HG02763 (cell line): ENCODE results near the gene PARP1.
"Not testable (repeated sequence)": the region's sequence is repeated elsewhere in the genome, so short reads cannot be mapped to it uniquely, and the experiment has no call there.

ENCODE experiments used
- ATAC-seq: cut with Tn5 transposase; IDR thresholded peaks from one replicate; pipeline ENCODE4 v1.9.1; 2021; ENCODE audit warnings: mild to moderate bottlenecking, moderate library complexity; ENCODE audit not compliant: unreplicated experiment

PARP1 gene

GRCh38 chr1:226357416-226357815 lies 50.5 kb downstream of the PARP1 start:
- no peak for ATAC-seq

GRCh38 chr1:226355669-226356551 lies 52.0 kb downstream of the PARP1 start:
- ATAC-seq = peak; percentile 49

GRCh38 chr1:226355016-226355415 lies 52.9 kb downstream of the PARP1 start:
- no peak for ATAC-seq

GRCh38 chr1:226353698-226354525 lies 54.0 kb downstream of the PARP1 start:
- no peak for ATAC-seq

- ATAC-seq = no peak
Observed at GRCh38 chr1:226351709-226352108, 56.2 kb downstream of the PARP1 start.

- ATAC-seq = no peak
Observed at GRCh38 chr1:226350519-226350865, 57.4 kb downstream of the PARP1 start.

- no peak for ATAC-seq
Observed at GRCh38 chr1:226349801-226350518, 57.9 kb downstream of the PARP1 start.

GRCh38 chr1:226349081-226349480 lies 58.8 kb downstream of the PARP1 start:
- ATAC-seq = no peak

- ATAC-seq = no peak
Observed at GRCh38 chr1:226344441-226345259, 63.2 kb downstream of the PARP1 start.

GRCh38 chr1:226342656-226343055 lies 65.2 kb downstream of the PARP1 start:
- ATAC-seq = no peak

- not testable (repeated sequence) for ATAC-seq
Observed at GRCh38 chr1:226340111-226340510, 67.8 kb downstream of the PARP1 start.

- ATAC-seq = no peak
Observed at GRCh38 chr1:226337276-226337875, 70.5 kb downstream of the PARP1 start.

- ATAC-seq = no peak
Observed at GRCh38 chr1:226335661-226336060, 72.2 kb downstream of the PARP1 start.

- no peak for ATAC-seq
Observed at GRCh38 chr1:226332947-226333346, 74.9 kb downstream of the PARP1 start.

GRCh38 chr1:226329237-226329636 lies 78.7 kb downstream of the PARP1 start:
- no peak for ATAC-seq

- ATAC-seq = no peak
Observed at GRCh38 chr1:226327761-226328162, 80.1 kb downstream of the PARP1 start.

- ATAC-seq = no peak
Observed at GRCh38 chr1:226325178-226325577, 82.7 kb downstream of the PARP1 start.

- no peak for ATAC-seq
Observed at GRCh38 chr1:226324479-226324878, 83.4 kb downstream of the PARP1 start.

- ATAC-seq = no peak
Observed at GRCh38 chr1:226322986-226323385, 84.9 kb downstream of the PARP1 start.

GRCh38 chr1:226320930-226321329 lies 87.0 kb downstream of the PARP1 start:
- no peak for ATAC-seq
